HUES6 (cell line): ENCODE results near the gene P2RY6.

ENCODE experiments used
- H3K27ac ChIP-seq: 2 replicates; pipeline ENCODE4 v1.7.0; 2013; ENCODE audit warnings: low read depth, mild to moderate bottlenecking, low read length, inconsistent platforms
- H3K27me3 ChIP-seq: 2 replicates; pipeline ENCODE4 v1.6.1; 2013; ENCODE audit warnings: low read length; ENCODE audit not compliant: control insufficient read depth, insufficient read depth
- H3K36me3 ChIP-seq: 2 replicates; pipeline ENCODE4 v1.6.1; 2013; ENCODE audit warnings: low read length; ENCODE audit not compliant: control insufficient read depth, insufficient read depth
- H3K4me1 ChIP-seq: 2 replicates; pipeline ENCODE4 v1.6.1; 2013; ENCODE audit warnings: low read length; ENCODE audit not compliant: control insufficient read depth, insufficient read depth
- H3K4me3 ChIP-seq: 2 replicates; pipeline ENCODE4 v1.5.1; 2013; ENCODE audit warnings: low read depth, low read length
- H3K9ac ChIP-seq: one replicate; pipeline ENCODE4 v1.6.1; 2013; ENCODE audit warnings: mild to moderate bottlenecking, low read length
- H3K9me3 ChIP-seq: 2 replicates; pipeline ENCODE4 v1.6.1; 2013; ENCODE audit warnings: low read depth, low read length; ENCODE audit not compliant: control insufficient read depth, insufficient read depth

Gene P2RY6

DNA sequence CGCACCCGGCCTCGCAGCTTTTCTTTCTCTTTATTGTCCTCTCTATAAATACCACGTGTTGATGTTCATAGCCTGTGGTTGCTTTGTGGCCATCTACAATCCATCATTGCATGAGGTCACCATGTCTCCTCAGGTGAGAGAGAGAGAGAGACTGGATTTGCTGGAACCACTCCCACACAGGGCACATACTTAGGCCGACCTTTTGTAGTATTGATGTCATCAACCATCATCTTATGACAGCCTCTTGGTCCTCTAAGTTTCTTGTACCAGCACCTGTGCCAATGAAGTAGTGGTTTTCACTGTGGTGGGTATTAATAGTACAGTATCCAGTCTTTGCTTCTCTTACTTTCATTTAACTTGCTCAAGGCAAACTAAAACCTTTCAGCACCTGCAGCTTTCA lies 22.8 kb upstream of the P2RY6 start:
- Histone ChIP-seq H3K27me3 (no peaks in the 10 kb centered on the region), H3K4me1 (peaks cover 4% of the 10 kb centered on the region; the same call in 1 of the 2 replicates), H3K36me3 (no peaks in the 10 kb centered on the region), H3K4me3 (no peak overlapping the region), H3K27ac (no peak overlapping the region), H3K9me3 (no peaks in the 10 kb centered on the region), H3K9ac (no peak overlapping the region)

DNA sequence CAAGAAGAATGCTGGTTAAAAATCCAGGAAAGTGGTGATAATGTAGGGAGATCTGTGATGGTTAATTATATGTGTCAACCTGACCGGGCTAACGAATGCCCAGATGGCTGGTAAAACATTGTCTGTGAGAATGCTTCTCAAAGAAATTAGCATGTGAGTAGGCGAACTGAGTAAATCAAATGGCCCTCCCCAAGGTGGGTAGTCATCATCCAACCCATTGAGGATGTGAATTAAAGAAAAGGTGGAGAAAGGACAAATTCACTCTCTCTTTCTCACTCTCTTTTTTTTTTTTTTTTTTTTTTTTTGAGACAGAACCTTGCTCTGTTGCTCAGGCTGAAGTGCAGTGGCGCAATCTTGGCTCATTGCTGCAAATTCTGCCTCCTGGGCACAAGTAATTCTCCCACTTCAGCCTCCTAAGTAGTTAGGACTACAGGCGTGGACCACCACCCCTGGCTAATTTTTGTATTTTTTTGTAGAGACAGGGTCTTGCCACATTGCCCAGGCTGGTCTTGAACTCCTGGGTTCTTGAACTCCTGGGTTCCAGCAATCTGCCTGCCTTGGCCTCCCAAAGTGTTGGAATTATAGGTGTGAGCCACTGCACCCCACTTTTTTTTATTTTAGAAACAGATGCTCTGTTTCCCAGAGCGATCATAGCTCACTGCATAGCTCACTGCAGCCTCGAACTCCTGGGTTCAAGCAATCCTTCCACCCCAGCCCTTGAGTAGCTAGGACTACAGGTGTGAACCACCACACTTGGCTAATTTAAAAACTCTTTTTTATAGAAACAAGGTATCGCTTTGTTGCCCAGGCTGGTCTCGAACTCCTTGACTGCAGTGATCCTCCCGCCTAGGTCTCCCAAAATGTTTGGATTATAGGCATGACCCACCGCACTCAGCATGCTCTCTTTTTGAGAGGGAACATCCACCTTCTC lies 22.0 kb upstream of the P2RY6 start:
- Histone ChIP-seq H3K27ac (no peak overlapping the region), H3K9ac (no peak overlapping the region), H3K9me3 (no peaks in the 10 kb centered on the region), H3K4me3 (no peak overlapping the region), H3K36me3 (no peaks in the 10 kb centered on the region), H3K27me3 (no peaks in the 10 kb centered on the region), H3K4me1 (peaks cover under 1% of the 10 kb centered on the region; the same call in 1 of the 2 replicates)

DNA sequence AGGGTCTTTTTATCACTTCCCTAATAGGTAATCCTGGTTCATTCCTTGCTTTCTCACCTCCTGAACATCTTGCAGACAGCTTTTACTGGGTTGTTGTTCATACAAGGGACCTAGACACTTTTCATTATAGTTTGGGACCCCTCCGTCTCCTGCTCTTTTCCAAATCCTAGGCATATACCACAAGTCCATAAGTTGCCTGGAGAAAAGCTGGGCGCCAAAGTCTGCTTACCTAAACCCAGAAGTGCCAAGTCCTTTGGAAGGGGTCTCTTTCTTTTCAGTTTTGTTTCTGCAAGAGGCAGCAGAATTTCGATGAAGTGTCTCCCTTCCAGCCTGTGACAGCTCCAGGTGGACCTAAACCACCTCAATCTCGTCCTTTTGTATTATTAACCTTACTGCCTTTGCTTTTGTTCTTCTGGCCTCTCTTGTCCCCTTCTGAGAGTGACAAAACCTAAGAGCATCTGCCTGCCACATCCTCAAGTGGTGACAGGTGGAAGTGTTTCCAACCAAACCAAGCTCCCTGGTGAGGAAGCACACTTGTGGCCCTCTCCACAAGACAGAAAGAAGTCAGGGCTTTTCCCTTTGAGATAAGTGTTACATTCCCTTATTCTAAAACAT lies 19.5 kb upstream of the P2RY6 start:
- H3K9ac ChIP-seq: no peak overlapping the region
- no peaks in the 10 kb centered on the region for H3K9me3 ChIP-seq
- H3K27ac ChIP-seq: no peak overlapping the region
- H3K36me3 ChIP-seq: no peaks in the 10 kb centered on the region
- no peak overlapping the region for H3K4me3 ChIP-seq
- peaks cover 5% of the 10 kb centered on the region; the same call in 1 of the 2 replicates for H3K4me1 ChIP-seq
- H3K27me3 ChIP-seq: no peaks in the 10 kb centered on the region

GRCh38 chr11:73257342-73258103 lies 14.6 kb upstream of the P2RY6 start:
- Histone ChIP-seq H3K9ac (no peak overlapping the region), H3K4me3 (no peak overlapping the region), H3K9me3 (no peaks in the 10 kb centered on the region), H3K4me1 (peaks cover 8% of the 10 kb centered on the region; the same call in 1 of the 2 replicates), H3K27ac (no peak overlapping the region), H3K36me3 (no peaks in the 10 kb centered on the region), H3K27me3 (no peaks in the 10 kb centered on the region)

DNA sequence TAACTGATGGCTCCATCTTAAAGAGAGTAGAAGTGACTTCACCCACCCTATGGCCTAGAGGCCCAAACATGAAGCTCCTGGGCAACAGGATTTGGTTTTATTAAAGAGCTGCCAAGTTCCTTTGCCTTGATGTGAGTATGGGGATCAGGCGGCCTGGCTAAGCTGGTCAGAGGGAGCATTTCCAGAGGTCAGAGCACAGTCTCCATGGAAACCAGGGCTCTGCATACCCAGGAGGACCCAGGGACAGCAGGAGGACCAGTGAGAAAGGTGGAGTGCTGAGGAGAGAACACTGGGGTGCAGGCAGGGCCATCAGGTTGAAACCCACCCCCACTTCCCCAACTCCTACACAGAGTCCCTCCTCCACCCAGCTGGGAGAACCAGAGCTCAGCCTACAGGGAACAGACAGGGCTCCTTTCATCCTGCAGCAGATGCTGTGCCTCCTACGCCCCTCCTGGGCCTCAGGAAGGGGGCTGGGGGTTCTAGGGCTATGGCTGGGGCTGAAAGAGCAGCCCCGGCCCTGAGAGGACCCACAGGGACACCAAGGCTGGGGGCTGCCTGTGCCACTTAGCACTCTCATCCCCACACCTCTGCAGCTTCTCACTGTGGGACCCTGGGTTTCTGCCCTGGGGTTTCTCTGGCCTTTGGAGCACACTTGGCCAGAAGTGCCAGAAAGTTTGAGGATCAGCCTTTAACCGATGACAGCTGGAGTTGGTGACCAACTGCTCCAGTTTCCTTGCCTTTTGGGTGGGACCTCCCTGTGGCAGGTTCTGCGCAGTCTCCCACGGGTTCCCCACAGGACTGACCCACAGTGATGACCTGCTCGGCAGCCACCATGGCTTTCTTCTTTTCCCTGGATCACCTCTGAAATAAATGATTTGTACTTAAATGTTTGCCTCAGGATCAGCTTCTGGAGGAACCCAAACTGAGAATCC lies 13.8 kb upstream of the P2RY6 start:
- Histone ChIP-seq H3K4me3 (no peak overlapping the region), H3K27me3 (0 out of 2 replicates have a peak, but pooled peaks cover 4% of the 10 kb centered on the region), H3K27ac (no peak overlapping the region), H3K9ac (no peak overlapping the region), H3K9me3 (no peaks in the 10 kb centered on the region), H3K36me3 (no peaks in the 10 kb centered on the region), H3K4me1 (peaks cover 8% of the 10 kb centered on the region; the same call in 1 of the 2 replicates)

GRCh38 chr11:73259406-73260126 lies 12.6 kb upstream of the P2RY6 start:
- H3K27ac ChIP-seq: no peak overlapping the region
- peaks cover 8% of the 10 kb centered on the region; the same call in 1 of the 2 replicates for H3K4me1 ChIP-seq
- H3K36me3 ChIP-seq: no peaks in the 10 kb centered on the region
- peaks cover 16% of the 10 kb centered on the region for H3K27me3 ChIP-seq
- H3K4me3 ChIP-seq: no peak overlapping the region
- H3K9me3 ChIP-seq: no peaks in the 10 kb centered on the region
- H3K9ac ChIP-seq: no peak overlapping the region

DNA sequence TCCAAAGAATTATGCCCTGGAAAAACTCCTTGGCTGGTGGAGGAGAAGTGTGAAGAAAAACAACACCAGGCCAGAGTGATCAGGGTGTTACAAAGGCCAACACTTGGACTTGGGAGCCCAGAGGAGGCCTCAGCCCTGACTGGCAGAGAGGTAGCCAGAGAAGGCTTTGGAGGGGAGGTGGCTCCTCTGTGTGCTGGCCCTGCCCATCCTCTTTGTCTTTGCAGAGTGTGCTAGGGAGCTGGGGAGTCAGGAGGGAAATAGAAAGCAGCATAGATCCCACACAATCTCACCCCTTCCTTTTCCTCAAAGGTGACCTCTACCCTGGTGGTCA lies 12.0 kb upstream of the P2RY6 start:
- H3K9ac ChIP-seq: no peak overlapping the region
- H3K4me1 ChIP-seq: peaks cover 8% of the 10 kb centered on the region; the same call in 1 of the 2 replicates
- H3K27me3 ChIP-seq: peaks cover 22% of the 10 kb centered on the region
- no peaks in the 10 kb centered on the region for H3K9me3 ChIP-seq
- H3K4me3 ChIP-seq: no peak overlapping the region
- no peaks in the 10 kb centered on the region for H3K36me3 ChIP-seq
- no peak overlapping the region for H3K27ac ChIP-seq

GRCh38 chr11:73262851-73263495 lies 9.2 kb upstream of the P2RY6 start:
- Histone ChIP-seq H3K9ac (no peak overlapping the region), H3K27me3 (peaks cover 37% of the 10 kb centered on the region)

GRCh38 chr11:73263640-73264039 lies 8.5 kb upstream of the P2RY6 start:
- H3K27ac ChIP-seq: no peak overlapping the region
- no peaks in the 10 kb centered on the region for H3K36me3 ChIP-seq
- H3K4me1 ChIP-seq: no peaks in the 10 kb centered on the region; the same call in 1 of the 2 replicates
- no peaks in the 10 kb centered on the region for H3K9me3 ChIP-seq
- no peak overlapping the region for H3K9ac ChIP-seq
- H3K4me3 ChIP-seq: no peak overlapping the region
- H3K27me3 ChIP-seq: peaks cover 37% of the 10 kb centered on the region

More at GRCh38 chr11:73262851-73263495, 9.2 kb upstream of the P2RY6 start:
- no peaks in the 10 kb centered on the region for H3K9me3 ChIP-seq
- H3K4me1 ChIP-seq: peaks cover under 1% of the 10 kb centered on the region; the same call in 1 of the 2 replicates
- no peak overlapping the region for H3K27ac ChIP-seq
- no peak overlapping the region for H3K4me3 ChIP-seq
- no peaks in the 10 kb centered on the region for H3K36me3 ChIP-seq
